HepG2 (cell line): ENCODE measurements around the gene CACNA2D3. TPM values are rescaled to one million over a fixed set of nuclear protein-coding genes. Genes with fewer than 3 reads are reported as not detected.

Experiments used
- NFRKB ChIP-seq: fragments of 450-650 bp; IDR thresholded peaks from 2 replicates; pipeline ENCODE4 v1.6.1; 2017
- RBM39 ChIP-seq: fragments of 200-400 bp; formaldehyde crosslinking; IDR thresholded peaks from one replicate; pipeline ENCODE4 v1.6.1; 2018; ENCODE audit warnings: antibody characterized with exemption, mild to moderate bottlenecking, low read depth, low read length; ENCODE audit not compliant: poor library complexity, severe bottlenecking
- ZBTB40 ChIP-seq, 2 experiments: fragments of 450-650 bp in 1 of 2; sonication (generic) in 1 of 2; formaldehyde crosslinking in 1 of 2; IDR thresholded peaks; 2 replicates each; pipeline versions ENCODE4 v1.6.1 to v1.8.0; 2016 to 2022; ENCODE audit warnings: antibody characterized with exemption in 1 of 2, mild to moderate bottlenecking in 1 of 2, missing genetic modification reagents in 1 of 2
- ZNF619 ChIP-seq: sonication (generic); formaldehyde crosslinking; IDR thresholded peaks from 2 replicates; pipeline ENCODE4 v1.4.0; 2020; ENCODE audit warnings: mild to moderate bottlenecking, missing genetic modification reagents
- polyA plus RNA-seq, 8 experiments: library from polyadenylated mRNA; depleted of rRNA in 3 of 8; stranded (reverse) in 7 of 8; unstranded in 1 of 8; fragments of >200 nt; fragmentation: Illumina TruSeq in 4 of 8; extraction: Trizol in 4 of 8; gene quantifications; 2 replicates each; pipeline versions ENCODE4 v1.2.1 to v1.2.3, GENCODE V29; 2011 to 2016; ENCODE audit warnings: low read depth in 4 of 8, missing spikeins in 1 of 8, mixed read lengths in 1 of 8; ENCODE audit not compliant: insufficient read depth in 1 of 8
- total RNA-seq, 5 experiments: library from RNA; depleted of rRNA; stranded (reverse); fragments of >200 nt; fragmentation: Illumina TruSeq; extraction: Trizol; gene quantifications; 2 replicates each; pipeline ENCODE4 v1.2.3, GENCODE V29; 2016; ENCODE audit warnings: low read depth in 1 of 5
- TF ChIP-seq, protein P1 (sequence below): sonication (generic); formaldehyde crosslinking; IDR thresholded peaks from 2 replicates; pipeline ENCODE4 v1.5.1; 2020; ENCODE audit warnings: missing genetic modification reagents, mild to moderate bottlenecking, borderline replicate concordance
- TF ChIP-seq, protein P2 (sequence below): sonication (generic); formaldehyde crosslinking; IDR thresholded peaks from 2 replicates; pipeline ENCODE4 v1.5.0; 2020; ENCODE audit warnings: mild to moderate bottlenecking, missing genetic modification reagents
- TF ChIP-seq, protein P3 (sequence below): sonication (generic); formaldehyde crosslinking; IDR thresholded peaks from 2 replicates; pipeline ENCODE4 v1.4.0; 2020; ENCODE audit warnings: missing genetic modification reagents, borderline replicate concordance
- TF ChIP-seq, protein P4 (sequence below): sonication (generic); formaldehyde crosslinking; IDR thresholded peaks from 2 replicates; pipeline ENCODE4 v1.9.0; 2022; ENCODE audit warnings: missing genetic modification reagents, mild to moderate bottlenecking, borderline replicate concordance

CACNA2D3 gene
- total and polyA plus RNA-seq, 2 of the 13 experiments (the other 11 are each of a cell fraction or from before 2014, with no cell fraction given), result not detected

DNA sequence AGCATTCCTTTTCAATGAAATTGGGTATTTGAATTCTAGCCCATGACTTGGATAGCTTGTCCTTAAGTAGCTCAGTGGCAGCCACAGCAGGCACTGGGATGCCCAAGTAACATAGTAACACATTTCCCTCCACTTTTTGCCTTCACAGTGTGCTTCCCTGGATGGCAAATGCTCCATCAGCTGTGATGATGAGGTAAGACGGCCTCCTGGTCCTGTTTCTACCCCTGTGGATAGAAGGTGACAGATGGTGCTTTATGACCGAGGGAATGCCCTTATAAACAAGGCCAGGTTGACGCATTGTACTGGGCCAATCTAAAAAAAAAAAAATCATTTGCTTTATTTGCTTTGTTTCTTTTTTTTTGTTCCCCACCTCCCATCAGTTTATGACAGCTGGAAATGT is 847.3 kb downstream of the CACNA2D3 start (continued):
- TF ChIP-seq ZBTB40 (IDR thresholded peaks at IDR 0.05) (no peak), ZBTB40 (CRISPR knock-in tag; IDR thresholded peaks at IDR 0.05) (no peak), NFRKB (no peak), RBM39 (no peak), ZNF619 (CRISPR knock-in tag) (no peak)
- TF ChIP-seq, protein P1, sequence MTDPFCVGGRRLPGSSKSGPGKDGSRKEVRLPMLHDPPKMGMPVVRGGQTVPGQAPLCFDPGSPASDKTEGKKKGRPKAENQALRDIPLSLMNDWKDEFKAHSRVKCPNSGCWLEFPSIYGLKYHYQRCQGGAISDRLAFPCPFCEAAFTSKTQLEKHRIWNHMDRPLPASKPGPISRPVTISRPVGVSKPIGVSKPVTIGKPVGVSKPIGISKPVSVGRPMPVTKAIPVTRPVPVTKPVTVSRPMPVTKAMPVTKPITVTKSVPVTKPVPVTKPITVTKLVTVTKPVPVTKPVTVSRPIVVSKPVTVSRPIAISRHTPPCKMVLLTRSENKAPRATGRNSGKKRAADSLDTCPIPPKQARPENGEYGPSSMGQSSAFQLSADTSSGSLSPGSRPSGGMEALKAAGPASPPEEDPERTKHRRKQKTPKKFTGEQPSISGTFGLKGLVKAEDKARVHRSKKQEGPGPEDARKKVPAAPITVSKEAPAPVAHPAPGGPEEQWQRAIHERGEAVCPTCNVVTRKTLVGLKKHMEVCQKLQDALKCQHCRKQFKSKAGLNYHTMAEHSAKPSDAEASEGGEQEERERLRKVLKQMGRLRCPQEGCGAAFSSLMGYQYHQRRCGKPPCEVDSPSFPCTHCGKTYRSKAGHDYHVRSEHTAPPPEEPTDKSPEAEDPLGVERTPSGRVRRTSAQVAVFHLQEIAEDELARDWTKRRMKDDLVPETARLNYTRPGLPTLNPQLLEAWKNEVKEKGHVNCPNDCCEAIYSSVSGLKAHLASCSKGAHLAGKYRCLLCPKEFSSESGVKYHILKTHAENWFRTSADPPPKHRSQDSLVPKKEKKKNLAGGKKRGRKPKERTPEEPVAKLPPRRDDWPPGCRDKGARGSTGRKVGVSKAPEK (CRISPR knock-in tag), result no peak
- TF ChIP-seq, protein P2, sequence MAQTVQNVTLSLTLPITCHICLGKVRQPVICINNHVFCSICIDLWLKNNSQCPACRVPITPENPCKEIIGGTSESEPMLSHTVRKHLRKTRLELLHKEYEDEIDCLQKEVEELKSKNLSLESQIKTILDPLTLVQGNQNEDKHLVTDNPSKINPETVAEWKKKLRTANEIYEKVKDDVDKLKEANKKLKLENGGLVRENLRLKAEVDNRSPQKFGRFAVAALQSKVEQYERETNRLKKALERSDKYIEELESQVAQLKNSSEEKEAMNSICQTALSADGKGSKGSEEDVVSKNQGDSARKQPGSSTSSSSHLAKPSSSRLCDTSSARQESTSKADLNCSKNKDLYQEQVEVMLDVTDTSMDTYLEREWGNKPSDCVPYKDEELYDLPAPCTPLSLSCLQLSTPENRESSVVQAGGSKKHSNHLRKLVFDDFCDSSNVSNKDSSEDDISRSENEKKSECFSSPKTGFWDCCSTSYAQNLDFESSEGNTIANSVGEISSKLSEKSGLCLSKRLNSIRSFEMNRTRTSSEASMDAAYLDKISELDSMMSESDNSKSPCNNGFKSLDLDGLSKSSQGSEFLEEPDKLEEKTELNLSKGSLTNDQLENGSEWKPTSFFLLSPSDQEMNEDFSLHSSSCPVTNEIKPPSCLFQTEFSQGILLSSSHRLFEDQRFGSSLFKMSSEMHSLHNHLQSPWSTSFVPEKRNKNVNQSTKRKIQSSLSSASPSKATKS (CRISPR knock-in tag), result no peak
- TF ChIP-seq, protein P3, sequence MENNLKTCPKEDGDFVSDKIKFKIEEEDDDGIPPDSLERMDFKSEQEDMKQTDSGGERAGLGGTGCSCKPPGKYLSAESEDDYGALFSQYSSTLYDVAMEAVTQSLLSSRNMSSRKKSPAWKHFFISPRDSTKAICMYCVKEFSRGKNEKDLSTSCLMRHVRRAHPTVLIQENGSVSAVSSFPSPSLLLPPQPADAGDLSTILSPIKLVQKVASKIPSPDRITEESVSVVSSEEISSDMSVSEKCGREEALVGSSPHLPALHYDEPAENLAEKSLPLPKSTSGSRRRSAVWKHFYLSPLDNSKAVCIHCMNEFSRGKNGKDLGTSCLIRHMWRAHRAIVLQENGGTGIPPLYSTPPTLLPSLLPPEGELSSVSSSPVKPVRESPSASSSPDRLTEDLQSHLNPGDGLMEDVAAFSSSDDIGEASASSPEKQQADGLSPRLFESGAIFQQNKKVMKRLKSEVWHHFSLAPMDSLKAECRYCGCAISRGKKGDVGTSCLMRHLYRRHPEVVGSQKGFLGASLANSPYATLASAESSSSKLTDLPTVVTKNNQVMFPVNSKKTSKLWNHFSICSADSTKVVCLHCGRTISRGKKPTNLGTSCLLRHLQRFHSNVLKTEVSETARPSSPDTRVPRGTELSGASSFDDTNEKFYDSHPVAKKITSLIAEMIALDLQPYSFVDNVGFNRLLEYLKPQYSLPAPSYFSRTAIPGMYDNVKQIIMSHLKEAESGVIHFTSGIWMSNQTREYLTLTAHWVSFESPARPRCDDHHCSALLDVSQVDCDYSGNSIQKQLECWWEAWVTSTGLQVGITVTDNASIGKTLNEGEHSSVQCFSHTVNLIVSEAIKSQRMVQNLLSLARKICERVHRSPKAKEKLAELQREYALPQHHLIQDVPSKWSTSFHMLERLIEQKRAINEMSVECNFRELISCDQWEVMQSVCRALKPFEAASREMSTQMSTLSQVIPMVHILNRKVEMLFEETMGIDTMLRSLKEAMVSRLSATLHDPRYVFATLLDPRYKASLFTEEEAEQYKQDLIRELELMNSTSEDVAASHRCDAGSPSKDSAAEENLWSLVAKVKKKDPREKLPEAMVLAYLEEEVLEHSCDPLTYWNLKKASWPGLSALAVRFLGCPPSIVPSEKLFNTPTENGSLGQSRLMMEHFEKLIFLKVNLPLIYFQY, result no peak
- TF ChIP-seq, protein P4, sequence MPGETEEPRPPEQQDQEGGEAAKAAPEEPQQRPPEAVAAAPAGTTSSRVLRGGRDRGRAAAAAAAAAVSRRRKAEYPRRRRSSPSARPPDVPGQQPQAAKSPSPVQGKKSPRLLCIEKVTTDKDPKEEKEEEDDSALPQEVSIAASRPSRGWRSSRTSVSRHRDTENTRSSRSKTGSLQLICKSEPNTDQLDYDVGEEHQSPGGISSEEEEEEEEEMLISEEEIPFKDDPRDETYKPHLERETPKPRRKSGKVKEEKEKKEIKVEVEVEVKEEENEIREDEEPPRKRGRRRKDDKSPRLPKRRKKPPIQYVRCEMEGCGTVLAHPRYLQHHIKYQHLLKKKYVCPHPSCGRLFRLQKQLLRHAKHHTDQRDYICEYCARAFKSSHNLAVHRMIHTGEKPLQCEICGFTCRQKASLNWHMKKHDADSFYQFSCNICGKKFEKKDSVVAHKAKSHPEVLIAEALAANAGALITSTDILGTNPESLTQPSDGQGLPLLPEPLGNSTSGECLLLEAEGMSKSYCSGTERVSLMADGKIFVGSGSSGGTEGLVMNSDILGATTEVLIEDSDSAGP, result no peak
